Left ventricle myocardium inferior (tissue), 1 donor: ENCODE results near the gene SCARB2. TPM values are rescaled to one million over a fixed set of nuclear protein-coding genes. Genes with fewer than 3 reads are reported as not detected.
"Not testable (repeated sequence)": the region's sequence is repeated elsewhere in the genome, so short reads cannot be mapped to it uniquely, and the experiment has no call there.

ENCODE experiments used
- DNase-seq: peaks from one replicate; pipeline ENCODE4 v3.0.0-alpha.2; 2020
- H3K27ac ChIP-seq: fragments of 200-600 bp; replicated peaks from 2 replicates; pipeline ENCODE4 v1.8.0; 2021
- H3K27me3 ChIP-seq: fragments of 200-600 bp; 2 replicates; pipeline ENCODE4 v1.8.0; 2021; ENCODE audit warnings: low read depth
- H3K36me3 ChIP-seq: fragments of 200-600 bp; 2 replicates; pipeline ENCODE4 v1.8.0; 2021
- H3K4me1 ChIP-seq: fragments of 200-600 bp; 2 replicates; pipeline ENCODE4 v1.8.0; 2021
- H3K4me3 ChIP-seq: fragments of 200-600 bp; 2 replicates; pipeline ENCODE4 v1.8.0; 2021; ENCODE audit warnings: mild to moderate bottlenecking, moderate library complexity
- H3K9me3 ChIP-seq: fragments of 200-600 bp; replicated peaks from 2 replicates; pipeline ENCODE4 v1.8.0; 2021
- intact Hi-C: fragments of 100-400 bp; cut with micrococcal nuclease; formaldehyde crosslinking; loops from one replicate; pipeline ENCODE4 v1.11.0; 2022
- total RNA-seq: library from RNA; stranded (reverse); fragmentation: NEBNext Ultra II Directional; extraction: Animal tissue kit (Norgen Biotek cat#: 25700); gene quantifications from one replicate; pipeline ENCODE4 v1.2.1, GENCODE V29; 2021
- TF ChIP-seq, protein P1 (sequence below): fragments of 200-600 bp; IDR thresholded peaks from 2 replicates; pipeline ENCODE4 v1.8.0; 2021; ENCODE audit warnings: antibody characterized with exemption, mild to moderate bottlenecking, borderline replicate concordance
- donor health status: DM: no; HTN: yes; CAD: no; lungs with severe emphysema.

SCARB2 gene
- total RNA-seq, 1 donor from 2014 or later: 87.4 TPM

- H3K9me3 ChIP-seq: no peaks in the 10 kb centered on the region
- H3K36me3 ChIP-seq: no peaks in the 10 kb centered on the region
- H3K4me1 ChIP-seq: peaks cover 5% of the 10 kb centered on the region
- DNase-seq: no peak
- H3K27me3 ChIP-seq: peaks cover 10% of the 10 kb centered on the region
- intact Hi-C loops: no loop called here
- no peak overlapping the region for H3K4me3 ChIP-seq
- TF ChIP-seq, protein P1, sequence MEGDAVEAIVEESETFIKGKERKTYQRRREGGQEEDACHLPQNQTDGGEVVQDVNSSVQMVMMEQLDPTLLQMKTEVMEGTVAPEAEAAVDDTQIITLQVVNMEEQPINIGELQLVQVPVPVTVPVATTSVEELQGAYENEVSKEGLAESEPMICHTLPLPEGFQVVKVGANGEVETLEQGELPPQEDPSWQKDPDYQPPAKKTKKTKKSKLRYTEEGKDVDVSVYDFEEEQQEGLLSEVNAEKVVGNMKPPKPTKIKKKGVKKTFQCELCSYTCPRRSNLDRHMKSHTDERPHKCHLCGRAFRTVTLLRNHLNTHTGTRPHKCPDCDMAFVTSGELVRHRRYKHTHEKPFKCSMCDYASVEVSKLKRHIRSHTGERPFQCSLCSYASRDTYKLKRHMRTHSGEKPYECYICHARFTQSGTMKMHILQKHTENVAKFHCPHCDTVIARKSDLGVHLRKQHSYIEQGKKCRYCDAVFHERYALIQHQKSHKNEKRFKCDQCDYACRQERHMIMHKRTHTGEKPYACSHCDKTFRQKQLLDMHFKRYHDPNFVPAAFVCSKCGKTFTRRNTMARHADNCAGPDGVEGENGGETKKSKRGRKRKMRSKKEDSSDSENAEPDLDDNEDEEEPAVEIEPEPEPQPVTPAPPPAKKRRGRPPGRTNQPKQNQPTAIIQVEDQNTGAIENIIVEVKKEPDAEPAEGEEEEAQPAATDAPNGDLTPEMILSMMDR: no peak
- no peak overlapping the region for H3K27ac ChIP-seq
Measured at GRCh38 chr4:76246025-76246424, 32.4 kb upstream of the SCARB2 start.

DNA sequence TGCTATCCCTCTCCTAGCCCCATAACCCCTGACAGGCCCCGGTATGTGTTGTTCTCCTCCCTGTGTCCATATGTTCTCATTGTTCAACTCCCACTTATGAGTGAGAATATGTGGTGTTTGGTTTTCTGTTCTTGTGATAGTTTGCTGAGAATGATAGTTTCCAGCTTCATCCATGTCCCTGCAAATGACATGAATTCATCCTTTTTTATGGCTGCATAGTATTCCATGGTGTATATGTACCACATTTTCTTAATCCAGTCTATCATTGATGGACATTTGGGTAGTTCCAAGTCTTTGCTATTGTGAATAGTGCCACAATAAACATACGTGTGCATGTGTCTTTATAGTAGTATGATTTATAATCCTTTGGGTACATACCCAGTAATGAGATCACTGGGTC is 30.3 kb upstream of the SCARB2 start:
- H3K27me3 ChIP-seq, H3K4me3 ChIP-seq, intact Hi-C loops, DNase-seq, H3K4me1 ChIP-seq, H3K27ac ChIP-seq, H3K36me3 ChIP-seq: not testable (repeated sequence)
- peaks cover 17% of the 10 kb centered on the region for H3K9me3 ChIP-seq

- H3K9me3 ChIP-seq: peaks cover 23% of the 10 kb centered on the region
- peaks cover 5% of the 10 kb centered on the region for H3K4me1 ChIP-seq
- TF ChIP-seq, protein P1: no peak
- no peaks in the 10 kb centered on the region for H3K27me3 ChIP-seq
- no peak overlapping the region for H3K27ac ChIP-seq
- DNase-seq: no peak
- intact Hi-C loops: no loop called here
- no peak overlapping the region for H3K4me3 ChIP-seq
- H3K36me3 ChIP-seq: no peaks in the 10 kb centered on the region
Measured at GRCh38 chr4:76240236-76240635, 26.6 kb upstream of the SCARB2 start.

- TF ChIP-seq, protein P1: no peak
- Histone ChIP-seq H3K27ac (peak overlapping the region; percentile 70), H3K4me1 (peaks cover 5% of the 10 kb centered on the region), H3K9me3 (peaks cover 23% of the 10 kb centered on the region), H3K27me3 (no peaks in the 10 kb centered on the region), H3K36me3 (no peaks in the 10 kb centered on the region), H3K4me3 (no peak overlapping the region)
- DNase-seq: no peak
- intact Hi-C loops: no loop called here
Measured at GRCh38 chr4:76238701-76239100, 25.1 kb upstream of the SCARB2 start.

GRCh38 chr4:76238236-76238635 is 24.6 kb upstream of the SCARB2 start:
- DNase-seq: no peak
- Histone ChIP-seq H3K27ac (peak overlapping the region; percentile 70), H3K4me1 (peaks cover 5% of the 10 kb centered on the region), H3K4me3 (no peak overlapping the region), H3K27me3 (no peaks in the 10 kb centered on the region), H3K36me3 (no peaks in the 10 kb centered on the region), H3K9me3 (peaks cover 23% of the 10 kb centered on the region)
- intact Hi-C loops: no loop called here
- TF ChIP-seq, protein P1: no peak

DNA sequence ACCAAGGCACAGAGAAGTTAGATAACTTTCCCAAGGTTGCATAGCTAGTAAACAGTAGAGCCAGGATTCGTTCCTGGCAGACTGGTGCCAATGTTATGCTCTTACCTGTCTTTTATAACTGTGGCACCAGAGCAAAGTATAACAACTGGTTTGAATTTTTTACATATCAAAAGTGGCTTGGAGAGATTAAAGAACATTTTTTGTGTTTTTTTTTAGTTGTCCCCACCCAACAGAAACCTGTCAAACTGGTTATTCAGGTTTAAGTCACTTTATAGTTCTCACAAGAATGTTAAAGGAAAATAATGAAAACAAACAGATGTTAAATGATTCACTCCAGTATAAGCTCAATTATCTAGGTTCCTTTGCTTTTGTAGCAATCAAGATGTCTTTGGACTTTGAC is 22.3 kb upstream of the SCARB2 start:
- no peaks in the 10 kb centered on the region for H3K36me3 ChIP-seq
- H3K27ac ChIP-seq: no peak overlapping the region
- TF ChIP-seq, protein P1: no peak
- H3K4me1 ChIP-seq: peaks cover 5% of the 10 kb centered on the region
- peaks cover 23% of the 10 kb centered on the region for H3K9me3 ChIP-seq
- DNase-seq: no peak
- no peak overlapping the region for H3K4me3 ChIP-seq
- no peaks in the 10 kb centered on the region for H3K27me3 ChIP-seq
- intact Hi-C loops: no loop called here
